Stomach (tissue), 4 donors: Measurements from ENCODE around the gene WDR37.
"Not testable (repeated sequence)": the region's sequence is repeated elsewhere in the genome, so short reads cannot be mapped to it uniquely, and the experiment has no call there.

Source experiments
- CTCF ChIP-seq, 7 experiments: fragments of 450-650 bp in 4 of 7; fragments of 200-600 bp in 3 of 7; sonication (generic) in 3 of 7; IDR thresholded peaks; one replicate each; pipeline ENCODE4 v1.5.1; 2016 to 2019; ENCODE audit warnings: antibody characterized with exemption in 7 of 7, control low read depth in 2 of 7, mild to moderate bottlenecking in 1 of 7
- POLR2AphosphoS5 ChIP-seq, 3 donors: sonication (generic); formaldehyde crosslinking; IDR thresholded peaks; one replicate each; pipeline ENCODE4 v1.6.1; 2016; ENCODE audit warnings: antibody characterized with exemption in 3 of 3

GRCh38 chr10:1066734-1067133, 10.5 kb downstream of the WDR37 start:
- not testable (repeated sequence) for TF ChIP-seq CTCF, POLR2AphosphoS5 (IDR thresholded peaks at IDR 0.05)
